Astrocyte (in vitro differentiated cells and primary cell): ENCODE results near the gene ATXN10. TPM values are rescaled to one million over a fixed set of nuclear protein-coding genes. Genes with fewer than 3 reads are reported as not detected.

Experiments
- DNase-seq: peaks from one replicate; pipeline ENCODE4 v3.0.0-alpha.2; 2010; ENCODE audit warnings: low read depth
- FAIRE-seq: peaks from 2 replicates; lab custom pipeline; 2011; peaks lifted over from hg19 to GRCh38; lab: Jason Lieb, UNC
- H2AFZ ChIP-seq: 2 replicates; pipeline ENCODE4 v1.6.0; 2012; ENCODE audit warnings: low read depth, low read length, inconsistent platforms
- H3K27ac ChIP-seq: 2 replicates; pipeline ENCODE4 v1.5.1; 2011; ENCODE audit warnings: low read depth, low read length, inconsistent platforms
- H3K27me3 ChIP-seq: 2 replicates; pipeline ENCODE4 v1.6.0; 2011; ENCODE audit warnings: low read length, inconsistent platforms; ENCODE audit not compliant: insufficient read depth
- H3K36me3 ChIP-seq: 2 replicates; pipeline ENCODE4 v1.5.1; 2011; ENCODE audit warnings: low read length, inconsistent platforms; ENCODE audit not compliant: insufficient read depth
- H3K4me1 ChIP-seq: 2 replicates; pipeline ENCODE4 v1.5.1; 2011; ENCODE audit warnings: low read length, inconsistent platforms; ENCODE audit not compliant: insufficient read depth
- H3K4me2 ChIP-seq: 2 replicates; pipeline ENCODE4 v1.6.0; 2012; ENCODE audit warnings: low read length, inconsistent platforms
- H3K4me3 ChIP-seq: 2 replicates; pipeline ENCODE4 v1.5.1; 2011; ENCODE audit warnings: low read depth, mild to moderate bottlenecking, low read length, inconsistent platforms; ENCODE audit not compliant: insufficient read depth
- H3K79me2 ChIP-seq: 2 replicates; pipeline ENCODE4 v1.6.0; 2012; ENCODE audit warnings: mild to moderate bottlenecking, low read length, inconsistent platforms; ENCODE audit not compliant: insufficient read depth
- H3K9ac ChIP-seq: 2 replicates; pipeline ENCODE4 v1.6.0; 2012; ENCODE audit warnings: mild to moderate bottlenecking, low read length, inconsistent platforms
- H3K9me3 ChIP-seq: 2 replicates; pipeline ENCODE4 v1.5.1; 2012; ENCODE audit warnings: low read depth, mild to moderate bottlenecking, low read length, inconsistent platforms; ENCODE audit not compliant: insufficient read depth
- H4K20me1 ChIP-seq: 2 replicates; pipeline ENCODE4 v1.6.0; 2012; ENCODE audit warnings: low read length, inconsistent platforms; ENCODE audit not compliant: insufficient read depth
- H3K27ac Mint-ChIP-seq: one replicate; pipeline ENCODE4 v1.8.0; 2021; ENCODE audit warnings: mild to moderate bottlenecking, mixed read lengths; ENCODE audit not compliant: unreplicated experiment
- H3K27me3 Mint-ChIP-seq: one replicate; pipeline ENCODE4 v1.8.0; 2021; ENCODE audit warnings: low read depth, mixed read lengths; ENCODE audit not compliant: unreplicated experiment
- H3K36me3 Mint-ChIP-seq: one replicate; pipeline ENCODE4 v1.8.0; 2021; ENCODE audit warnings: low read depth, mixed read lengths; ENCODE audit not compliant: unreplicated experiment
- H3K4me1 Mint-ChIP-seq: one replicate; pipeline ENCODE4 v1.8.0; 2021; ENCODE audit warnings: low read depth, mixed read lengths; ENCODE audit not compliant: unreplicated experiment
- H3K4me3 Mint-ChIP-seq: one replicate; pipeline ENCODE4 v1.8.0; 2021; ENCODE audit warnings: mild to moderate bottlenecking, moderate library complexity, mixed read lengths; ENCODE audit not compliant: unreplicated experiment
- H3K9me3 Mint-ChIP-seq: one replicate; pipeline ENCODE4 v1.8.0; 2021; ENCODE audit warnings: mild to moderate bottlenecking, mixed read lengths; ENCODE audit not compliant: unreplicated experiment
- CTCF ChIP-seq: IDR thresholded peaks from 2 replicates; pipeline ENCODE4 v1.5.1; 2011; ENCODE audit warnings: low read depth, mild to moderate bottlenecking, inconsistent platforms, low read length, moderate library complexity; ENCODE audit not compliant: insufficient read depth
- EZH2 ChIP-seq: IDR thresholded peaks from 2 replicates; pipeline ENCODE4 v1.6.1; 2012; ENCODE audit warnings: mild to moderate bottlenecking, low read length, inconsistent platforms; ENCODE audit not compliant: insufficient read depth
- total RNA-seq: library from RNA; stranded (reverse); gene quantifications from 2 replicates; pipeline ENCODE4 v1.2.1, GENCODE V29; 2021

ATXN10 gene
- total RNA-seq, 1 donor from 2014 or later, result 195 TPM

DNA sequence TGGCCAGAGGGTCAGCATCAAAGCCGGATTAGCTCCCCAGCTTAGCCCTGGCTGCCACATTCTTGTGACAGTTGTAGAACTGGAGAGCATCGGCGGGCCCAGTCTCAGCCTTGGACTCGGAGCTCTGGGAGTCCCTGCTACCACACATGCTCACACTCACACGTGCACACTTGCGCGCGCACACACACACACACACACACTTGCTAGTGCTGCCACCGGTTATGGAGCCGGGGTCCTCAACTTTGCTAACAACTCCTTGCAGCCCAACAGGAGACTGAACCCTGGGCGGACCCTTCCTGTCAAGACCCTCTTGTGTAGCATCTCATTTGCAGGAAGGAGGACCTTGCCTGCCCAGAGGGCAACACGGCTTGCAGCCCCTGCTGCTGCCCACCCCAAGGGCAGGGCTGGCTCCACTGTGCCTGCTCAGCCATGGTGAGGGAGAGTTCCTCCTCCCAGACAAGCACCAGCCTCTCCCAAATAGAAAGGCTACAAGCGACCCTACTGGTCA is 197.8 kb downstream of the ATXN10 start:
- Histone ChIP-seq H3K27me3 (peaks cover 5% of the 10 kb centered on the region), H3K4me3 (no peak overlapping the region), H3K4me1 (peaks cover 7% of the 10 kb centered on the region), H3K4me2 (no peak overlapping the region), H3K79me2 (no peaks in the 10 kb centered on the region), H3K9me3 (no peaks in the 10 kb centered on the region), H3K27ac (no peak overlapping the region), H3K9ac (no peak overlapping the region), H3K36me3 (no peaks in the 10 kb centered on the region), H4K20me1 (peaks cover 3% of the 10 kb centered on the region), H2AFZ (no peak overlapping the region)
- FAIRE-seq, result no peak
- no peak for DNase-seq
- no peak overlapping the region for H3K4me3 Mint-ChIP-seq
- no peak for TF ChIP-seq CTCF
- no peak for TF ChIP-seq EZH2
- peaks cover 51% of the 10 kb centered on the region for H3K27me3 Mint-ChIP-seq
- H3K36me3 Mint-ChIP-seq, result peaks cover 11% of the 10 kb centered on the region
- H3K27ac Mint-ChIP-seq, result no peak overlapping the region
- peaks cover 8% of the 10 kb centered on the region for H3K9me3 Mint-ChIP-seq
- peaks cover 4% of the 10 kb centered on the region for H3K4me1 Mint-ChIP-seq

GRCh38 chr22:45870011-45870410 is 198.4 kb downstream of the ATXN10 start:
- H3K4me1 ChIP-seq, result peaks cover 4% of the 10 kb centered on the region
- Mint-ChIP-seq H3K4me3 (no peak overlapping the region), H3K27me3 (peaks cover 49% of the 10 kb centered on the region), H3K27ac (no peak overlapping the region), H3K4me1 (no peaks in the 10 kb centered on the region), H3K36me3 (peaks cover 11% of the 10 kb centered on the region), H3K9me3 (peaks cover 8% of the 10 kb centered on the region)
- FAIRE-seq, result no peak
- H3K9me3 ChIP-seq, result no peaks in the 10 kb centered on the region
- H3K9ac ChIP-seq, result no peak overlapping the region
- peaks cover 5% of the 10 kb centered on the region for H3K27me3 ChIP-seq
- no peak overlapping the region for H3K4me3 ChIP-seq
- H3K79me2 ChIP-seq, result no peaks in the 10 kb centered on the region
- no peak for DNase-seq
- H4K20me1 ChIP-seq, result peaks cover 3% of the 10 kb centered on the region
- no peak overlapping the region for H2AFZ ChIP-seq
- TF ChIP-seq CTCF (no peak), EZH2 (no peak)
- no peaks in the 10 kb centered on the region for H3K36me3 ChIP-seq
- H3K27ac ChIP-seq, result no peak overlapping the region
- H3K4me2 ChIP-seq, result no peak overlapping the region

GRCh38 chr22:45871721-45872120 is 200.1 kb downstream of the ATXN10 start:
- Histone ChIP-seq H3K4me2 (no peak overlapping the region), H4K20me1 (no peaks in the 10 kb centered on the region), H3K36me3 (no peaks in the 10 kb centered on the region), H3K4me1 (peaks cover 4% of the 10 kb centered on the region), H3K9ac (no peak overlapping the region), H3K4me3 (no peak overlapping the region), H3K9me3 (no peaks in the 10 kb centered on the region), H3K27ac (no peak overlapping the region), H3K79me2 (no peaks in the 10 kb centered on the region), H2AFZ (no peak overlapping the region), H3K27me3 (peaks cover 5% of the 10 kb centered on the region)
- no peak overlapping the region for H3K27ac Mint-ChIP-seq
- H3K27me3 Mint-ChIP-seq, result peaks cover 49% of the 10 kb centered on the region
- H3K4me3 Mint-ChIP-seq, result no peak overlapping the region
- no peak for FAIRE-seq
- H3K4me1 Mint-ChIP-seq, result no peaks in the 10 kb centered on the region
- TF ChIP-seq CTCF (no peak), EZH2 (no peak)
- peaks cover 8% of the 10 kb centered on the region for H3K9me3 Mint-ChIP-seq
- peaks cover 11% of the 10 kb centered on the region for H3K36me3 Mint-ChIP-seq
- DNase-seq, result no peak
